Gastrocnemius medialis (tissue), 4 donors: ENCODE measurements around the gene ATXN10. TPM values are rescaled to one million over a fixed set of nuclear protein-coding genes. Genes with fewer than 3 reads are reported as not detected.

Experiments used
- ATAC-seq, 2 donors: fragments of 150-250 bp; one replicate each; pipeline ENCODE4 v1.9.1; 2016
- DNase-seq, 2 donors: peaks; one replicate each; pipeline ENCODE4 v3.0.0-alpha.2; 2019
- H3K27ac ChIP-seq, 4 donors: fragments of 200-600 bp; sonication (generic); 1 replicate in 1 of 4; 2 replicates in 3 of 4; pipeline ENCODE4 v1.5.1; 2016 to 2018; ENCODE audit warnings: mild to moderate bottlenecking in 2 of 4, moderate library complexity in 1 of 4
- H3K27me3 ChIP-seq, 3 donors: fragments of 200-600 bp; sonication (generic) in 2 of 3; 1 replicate in 1 of 3; 2 replicates in 2 of 3; pipeline versions ENCODE4 v1.5.1 to v1.6.0; 2016 to 2019; ENCODE audit warnings: mild to moderate bottlenecking in 1 of 3, moderate library complexity in 1 of 3
- H3K36me3 ChIP-seq, 2 donors: fragments of 200-600 bp; sonication (generic) in 1 of 2; one replicate each; pipeline ENCODE4 v1.5.1; 2017 to 2018
- H3K4me1 ChIP-seq, 2 donors: fragments of 200-600 bp; sonication (generic) in 1 of 2; one replicate each; pipeline ENCODE4 v1.5.1; 2016 to 2017; ENCODE audit warnings: mild to moderate bottlenecking in 2 of 2
- H3K4me3 ChIP-seq, 4 donors: fragments of 200-600 bp; sonication (generic) in 3 of 4; 1 replicate in 1 of 4; 2 replicates in 3 of 4; pipeline ENCODE4 v1.5.1; 2016 to 2019; ENCODE audit warnings: mild to moderate bottlenecking in 2 of 4
- H3K9me3 ChIP-seq, 3 donors: fragments of 200-600 bp; sonication (generic) in 2 of 3; 1 replicate in 1 of 3; 2 replicates in 2 of 3; pipeline ENCODE4 v1.5.1; 2016 to 2019
- CTCF ChIP-seq, 5 experiments: fragments of 450-650 bp in 3 of 5; fragments of 200-600 bp in 2 of 5; sonication (generic) in 2 of 5; IDR thresholded peaks in 4 of 5; conservative IDR thresholded peaks in 1 of 5; 1 replicate in 4 of 5; 2 replicates in 1 of 5; pipeline ENCODE4 v1.5.1; 2016 to 2019; ENCODE audit warnings: antibody characterized with exemption in 5 of 5, mild to moderate bottlenecking in 3 of 5, moderate library complexity in 3 of 5
- POLR2A ChIP-seq, 2 donors: fragments of 450-650 bp; IDR thresholded peaks; one replicate each; pipeline ENCODE4 v1.6.1; 2017; ENCODE audit warnings: antibody characterized with exemption in 2 of 2, mild to moderate bottlenecking in 2 of 2, moderate library complexity in 2 of 2
- in situ Hi-C, 4 donors: fragments of 200-750 bp; cut with MboI; loops; one replicate each; pipeline versions ENCODE4 v1.15.0 to v1.8.0; 2017; ENCODE audit warnings: low sequenced_read_pairs in 4 of 4
- intact Hi-C: fragments of 100-400 bp; cut with DNase I; formaldehyde crosslinking; loops from one replicate; pipeline ENCODE4 v1.15.1; 2023; ENCODE audit warnings: low total_unique reads
- total RNA-seq, 4 donors: library from RNA; depleted of rRNA; stranded (reverse); fragments of >200 nt; gene quantifications; one replicate each; pipeline versions ENCODE4 v1.1.0 to v1.2.3, GENCODE V29; 2016

Gene ATXN10
- total RNA-seq, 4 donors from 2014 or later: 52.9 to 98.9 (median 78.5) TPM

- ATAC-seq: no peak
- Histone ChIP-seq H3K9me3 (no peaks in the 10 kb centered on the region), H3K27me3 (no peaks in the 10 kb centered on the region), H3K4me3 (no peak overlapping the region), H3K27ac (no peak overlapping the region), H3K36me3 (peaks cover 0 to 5% of the 10 kb centered on the region in 2 donors), H3K4me1 (peaks cover 0 to 2% of the 10 kb centered on the region in 2 donors)
- no peak for DNase-seq
- intact Hi-C loops (no loop called here), in situ Hi-C loops (no loop called here)
- TF ChIP-seq CTCF (IDR thresholded peaks at IDR 0.05 in 4 of 5, conservative IDR thresholded peaks at IDR 0.05 in 1 of 5) (no peak), POLR2A (IDR thresholded peaks at IDR 0.05) (no peak)
Observed at GRCh38 chr22:45760682-45761081, 89.0 kb downstream of the ATXN10 start.

DNA sequence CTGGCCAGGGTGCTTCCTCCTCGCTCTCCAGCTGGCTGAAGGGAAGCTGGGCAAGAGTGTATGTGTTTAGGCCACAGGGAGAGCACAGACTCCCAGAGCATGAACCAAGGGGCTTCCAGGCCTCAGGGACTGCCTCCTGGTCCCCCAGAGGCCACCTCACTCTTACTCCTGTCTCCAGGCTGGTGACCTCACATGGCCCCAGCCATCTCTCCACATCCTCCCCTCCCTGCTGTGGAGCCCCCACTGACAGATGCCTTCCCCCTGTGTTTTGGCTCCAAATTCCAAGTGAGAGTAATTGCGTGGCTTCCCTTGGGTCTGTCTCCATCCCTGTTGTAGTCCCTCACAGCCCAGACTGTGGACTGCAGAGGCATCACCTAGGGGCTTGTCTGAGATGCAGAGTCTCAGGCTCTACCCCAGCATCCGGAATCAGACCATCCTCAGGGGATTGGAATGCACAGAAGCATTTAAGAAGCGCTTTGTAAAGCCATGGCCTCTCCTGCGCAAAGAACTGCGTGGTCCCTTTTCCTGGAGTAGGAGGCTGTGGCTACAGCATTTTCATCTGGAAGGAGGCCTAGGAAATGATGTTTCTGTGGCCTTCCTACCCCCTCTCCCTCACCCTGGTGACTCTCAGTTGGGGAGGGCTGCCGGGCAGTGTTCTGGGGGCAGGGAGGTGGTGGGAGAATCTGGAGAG lies 91.1 kb downstream of the ATXN10 start:
- no peak overlapping the region for H3K4me3 ChIP-seq
- DNase-seq (no peak), ATAC-seq (no peak)
- no peaks in the 10 kb centered on the region for H3K4me1 ChIP-seq
- H3K9me3 ChIP-seq: no peaks in the 10 kb centered on the region
- H3K27ac ChIP-seq: no peak overlapping the region
- H3K27me3 ChIP-seq: no peaks in the 10 kb centered on the region
- TF ChIP-seq POLR2A (IDR thresholded peaks at IDR 0.05): no peak
- no peak for TF ChIP-seq CTCF (IDR thresholded peaks at IDR 0.05 in 4 of 5, conservative IDR thresholded peaks at IDR 0.05 in 1 of 5)
- intact Hi-C loops: no loop called here
- peaks cover 0 to 4% of the 10 kb centered on the region in 2 donors for H3K36me3 ChIP-seq
- in situ Hi-C loops: no loop called here

DNA sequence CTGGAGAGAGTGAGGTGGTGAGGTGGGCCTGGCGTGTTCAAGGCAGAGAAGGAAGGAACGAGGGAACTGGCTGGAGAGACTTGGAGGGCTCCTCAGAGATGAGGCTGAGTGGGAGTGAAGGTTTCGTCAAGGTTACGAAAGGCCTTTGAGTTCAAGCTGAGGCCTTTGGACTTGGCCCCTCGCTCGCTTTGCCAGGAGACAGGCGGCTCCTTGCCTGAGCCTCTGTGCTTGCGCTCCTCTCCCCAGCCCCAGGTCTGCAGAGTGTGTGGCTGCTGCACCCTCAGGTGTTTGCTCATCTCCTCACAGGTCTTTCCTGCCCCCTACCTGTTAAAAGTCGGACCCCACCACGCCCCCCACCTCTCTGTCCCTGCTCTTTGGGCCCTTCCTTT lies 91.6 kb downstream of the ATXN10 start:
- Histone ChIP-seq H3K27me3 (no peaks in the 10 kb centered on the region), H3K27ac (no peak overlapping the region), H3K4me1 (no peaks in the 10 kb centered on the region), H3K36me3 (no peaks in the 10 kb centered on the region), H3K9me3 (no peaks in the 10 kb centered on the region), H3K4me3 (no peak overlapping the region)
- in situ Hi-C loops: no loop called here
- intact Hi-C loops: no loop called here
- TF ChIP-seq CTCF (IDR thresholded peaks at IDR 0.05 in 4 of 5, conservative IDR thresholded peaks at IDR 0.05 in 1 of 5) (no peak), POLR2A (IDR thresholded peaks at IDR 0.05) (no peak)
- no peak for DNase-seq
- no peak for ATAC-seq

GRCh38 chr22:45768490-45768889 lies 96.9 kb downstream of the ATXN10 start:
- H3K36me3 ChIP-seq: no peaks in the 10 kb centered on the region
- H3K27me3 ChIP-seq: no peaks in the 10 kb centered on the region
- in situ Hi-C loops: no loop called here
- H3K27ac ChIP-seq: peak overlapping the region in 1 of 4 donors; percentile 74
- no peaks in the 10 kb centered on the region for H3K9me3 ChIP-seq
- ATAC-seq (no peak), DNase-seq (no peak)
- TF ChIP-seq CTCF (IDR thresholded peaks at IDR 0.05 in 4 of 5, conservative IDR thresholded peaks at IDR 0.05 in 1 of 5) (no peak), POLR2A (IDR thresholded peaks at IDR 0.05) (no peak)
- no peak overlapping the region for H3K4me3 ChIP-seq
- H3K4me1 ChIP-seq: peaks cover 24 to 38% of the 10 kb centered on the region in 2 donors
- intact Hi-C loops: no loop called here
